ENCODE results near the gene MTMR12.

DNA sequence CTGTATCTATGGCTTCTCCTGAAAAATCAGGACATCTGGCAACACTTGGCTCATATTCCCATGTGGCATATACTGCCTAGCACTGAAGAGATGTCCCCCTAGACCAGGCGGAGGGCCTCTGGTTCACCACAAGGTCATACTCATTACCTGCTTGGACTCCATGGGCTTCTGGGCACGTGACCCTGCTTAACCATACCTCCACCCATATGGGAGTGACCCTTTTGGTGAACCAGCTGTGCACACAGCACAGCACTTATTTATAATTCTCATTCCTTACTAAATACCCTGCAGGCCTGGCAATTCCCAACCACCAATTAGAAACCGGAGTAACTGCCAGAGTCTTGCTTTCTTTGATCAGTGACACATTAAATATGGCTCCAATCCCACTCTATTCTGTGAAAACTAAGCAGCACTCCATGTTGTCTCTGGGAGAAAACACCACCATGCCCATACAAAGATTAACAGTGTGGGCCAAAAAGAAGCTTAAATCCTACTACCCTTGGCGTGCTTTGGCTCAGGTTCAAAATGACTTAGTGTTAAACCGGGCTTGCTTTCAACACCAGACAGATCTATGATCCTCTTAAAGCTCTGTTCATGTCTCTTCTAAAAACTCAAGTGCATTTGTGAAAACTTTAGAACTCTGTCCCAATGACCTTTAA lies 57.7 kb downstream of the MTMR12 start:
- TF ChIP-seq, protein P1, sequence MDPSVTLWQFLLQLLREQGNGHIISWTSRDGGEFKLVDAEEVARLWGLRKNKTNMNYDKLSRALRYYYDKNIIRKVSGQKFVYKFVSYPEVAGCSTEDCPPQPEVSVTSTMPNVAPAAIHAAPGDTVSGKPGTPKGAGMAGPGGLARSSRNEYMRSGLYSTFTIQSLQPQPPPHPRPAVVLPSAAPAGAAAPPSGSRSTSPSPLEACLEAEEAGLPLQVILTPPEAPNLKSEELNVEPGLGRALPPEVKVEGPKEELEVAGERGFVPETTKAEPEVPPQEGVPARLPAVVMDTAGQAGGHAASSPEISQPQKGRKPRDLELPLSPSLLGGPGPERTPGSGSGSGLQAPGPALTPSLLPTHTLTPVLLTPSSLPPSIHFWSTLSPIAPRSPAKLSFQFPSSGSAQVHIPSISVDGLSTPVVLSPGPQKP (IDR thresholded peaks at IDR 0.05; ENCODE audit: low read depth, low read length), result no peak
- TF ChIP-seq, protein P2, sequence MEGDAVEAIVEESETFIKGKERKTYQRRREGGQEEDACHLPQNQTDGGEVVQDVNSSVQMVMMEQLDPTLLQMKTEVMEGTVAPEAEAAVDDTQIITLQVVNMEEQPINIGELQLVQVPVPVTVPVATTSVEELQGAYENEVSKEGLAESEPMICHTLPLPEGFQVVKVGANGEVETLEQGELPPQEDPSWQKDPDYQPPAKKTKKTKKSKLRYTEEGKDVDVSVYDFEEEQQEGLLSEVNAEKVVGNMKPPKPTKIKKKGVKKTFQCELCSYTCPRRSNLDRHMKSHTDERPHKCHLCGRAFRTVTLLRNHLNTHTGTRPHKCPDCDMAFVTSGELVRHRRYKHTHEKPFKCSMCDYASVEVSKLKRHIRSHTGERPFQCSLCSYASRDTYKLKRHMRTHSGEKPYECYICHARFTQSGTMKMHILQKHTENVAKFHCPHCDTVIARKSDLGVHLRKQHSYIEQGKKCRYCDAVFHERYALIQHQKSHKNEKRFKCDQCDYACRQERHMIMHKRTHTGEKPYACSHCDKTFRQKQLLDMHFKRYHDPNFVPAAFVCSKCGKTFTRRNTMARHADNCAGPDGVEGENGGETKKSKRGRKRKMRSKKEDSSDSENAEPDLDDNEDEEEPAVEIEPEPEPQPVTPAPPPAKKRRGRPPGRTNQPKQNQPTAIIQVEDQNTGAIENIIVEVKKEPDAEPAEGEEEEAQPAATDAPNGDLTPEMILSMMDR (IDR thresholded peaks at IDR 0.05 in 2 of 3, conservative IDR thresholded peaks at IDR 0.05 in 1 of 3; ENCODE audit: control insufficient read depth in 2 of 3, extremely low read depth in 1 of 3, insufficient read depth in 1 of 3, low read depth in 3 of 3, low read length in 3 of 3), result no peak
- TF ChIP-seq NR2C2 (IDR thresholded peaks at IDR 0.05; ENCODE audit: borderline replicate concordance, control insufficient read depth, insufficient read length, low read depth) (no peak), GABPA (IDR thresholded peaks at IDR 0.05; ENCODE audit: low read depth) (no peak), JUND (IDR thresholded peaks at IDR 0.05; ENCODE audit: low read depth, low read length) (no peak), JUNB (IDR thresholded peaks at IDR 0.05) (no peak), ZNF274 (IDR thresholded peaks at IDR 0.05; ENCODE audit: insufficient read depth, insufficient read length) (no peak), RELA (IDR thresholded peaks at IDR 0.05; ENCODE audit: borderline replicate concordance, partially characterized antibody) (no peak), CBX5 (IDR thresholded peaks at IDR 0.05; ENCODE audit: low read depth) (no peak), NFIC (IDR thresholded peaks at IDR 0.05; ENCODE audit: low read depth, low read length) (no peak), TAF1 (IDR thresholded peaks at IDR 0.05; ENCODE audit: borderline replicate concordance, low read depth, low read length) (no peak)
- TF ChIP-seq, protein P3, sequence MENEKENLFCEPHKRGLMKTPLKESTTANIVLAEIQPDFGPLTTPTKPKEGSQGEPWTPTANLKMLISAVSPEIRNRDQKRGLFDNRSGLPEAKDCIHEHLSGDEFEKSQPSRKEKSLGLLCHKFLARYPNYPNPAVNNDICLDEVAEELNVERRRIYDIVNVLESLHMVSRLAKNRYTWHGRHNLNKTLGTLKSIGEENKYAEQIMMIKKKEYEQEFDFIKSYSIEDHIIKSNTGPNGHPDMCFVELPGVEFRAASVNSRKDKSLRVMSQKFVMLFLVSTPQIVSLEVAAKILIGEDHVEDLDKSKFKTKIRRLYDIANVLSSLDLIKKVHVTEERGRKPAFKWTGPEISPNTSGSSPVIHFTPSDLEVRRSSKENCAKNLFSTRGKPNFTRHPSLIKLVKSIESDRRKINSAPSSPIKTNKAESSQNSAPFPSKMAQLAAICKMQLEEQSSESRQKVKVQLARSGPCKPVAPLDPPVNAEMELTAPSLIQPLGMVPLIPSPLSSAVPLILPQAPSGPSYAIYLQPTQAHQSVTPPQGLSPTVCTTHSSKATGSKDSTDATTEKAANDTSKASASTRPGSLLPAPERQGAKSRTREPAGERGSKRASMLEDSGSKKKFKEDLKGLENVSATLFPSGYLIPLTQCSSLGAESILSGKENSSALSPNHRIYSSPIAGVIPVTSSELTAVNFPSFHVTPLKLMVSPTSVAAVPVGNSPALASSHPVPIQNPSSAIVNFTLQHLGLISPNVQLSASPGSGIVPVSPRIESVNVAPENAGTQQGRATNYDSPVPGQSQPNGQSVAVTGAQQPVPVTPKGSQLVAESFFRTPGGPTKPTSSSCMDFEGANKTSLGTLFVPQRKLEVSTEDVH (IDR thresholded peaks at IDR 0.05; ENCODE audit: low read depth, partially characterized antibody), result no peak
